Prostate gland (tissue), 2 donors: Measurements from ENCODE around the gene ZNF304.

Source experiments
- CTCF ChIP-seq, 4 experiments: fragments of 200-600 bp in 2 of 4; fragments of 450-650 bp in 2 of 4; sonication (generic) in 2 of 4; IDR thresholded peaks; 1 replicate in 3 of 4; 2 replicates in 1 of 4; pipeline ENCODE4 v1.5.1; 2016 to 2019; ENCODE audit warnings: antibody characterized with exemption in 4 of 4, mild to moderate bottlenecking in 2 of 4, moderate library complexity in 2 of 4
- POLR2AphosphoS5 ChIP-seq: sonication (generic); formaldehyde crosslinking; IDR thresholded peaks from one replicate; pipeline ENCODE4 v1.6.1; 2017; ENCODE audit warnings: antibody characterized with exemption

DNA sequence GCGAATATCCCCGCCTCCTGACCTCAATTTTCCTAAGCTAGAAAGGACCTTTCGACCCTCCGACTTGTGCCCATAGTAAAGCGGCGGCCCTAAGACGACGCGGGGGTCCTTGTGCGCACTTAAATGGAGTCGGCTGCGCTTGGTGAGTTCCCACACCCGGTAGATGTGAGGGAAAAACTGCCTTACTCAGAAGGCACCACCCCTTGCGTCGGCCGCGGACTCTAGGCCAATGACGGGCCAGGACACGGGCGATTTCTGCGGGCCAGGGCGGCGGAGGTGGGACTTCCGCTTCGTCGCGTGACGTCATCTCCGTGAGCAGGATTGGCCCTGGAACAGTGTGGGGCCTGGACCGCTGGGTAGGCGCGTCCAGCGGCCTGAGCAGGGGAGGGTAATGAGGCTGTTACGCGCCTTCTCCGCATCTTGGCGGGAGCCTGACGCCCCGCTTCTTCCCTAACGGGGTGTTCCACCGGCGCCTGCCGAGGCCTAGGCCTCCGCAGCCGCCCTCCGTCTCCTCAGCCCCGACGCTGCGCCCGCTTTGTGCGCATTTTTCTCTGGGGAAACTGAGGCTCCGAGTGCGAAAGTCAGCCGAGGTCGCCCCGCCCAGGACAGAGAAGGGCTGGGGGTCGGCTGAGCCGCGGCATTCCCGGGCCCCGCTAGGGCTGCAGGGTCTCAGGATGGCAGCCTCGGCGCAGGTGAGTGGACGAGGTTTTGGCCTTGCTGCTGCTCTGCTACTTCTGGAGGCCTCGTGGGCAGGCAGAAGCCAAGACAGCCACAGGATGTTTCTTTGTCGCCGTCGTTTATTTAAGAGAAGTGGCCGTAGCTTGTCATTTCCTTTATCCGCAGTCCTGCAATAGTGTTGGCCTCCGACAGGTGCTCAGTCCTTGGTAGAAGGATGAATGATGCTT lies 30.6 kb upstream of the ZNF304 start, which contains the start of gene ZNF543:
- no peak for TF ChIP-seq CTCF (IDR thresholded peaks at IDR 0.05)
- peak; percentile 94 for TF ChIP-seq POLR2AphosphoS5
